Right atrium auricular region (tissue), 2 donors: ENCODE data around the gene IL4I1. TPM values are rescaled to one million over a fixed set of nuclear protein-coding genes. Genes with fewer than 3 reads are reported as not detected.

Experiments used
- DNase-seq: peaks from one replicate; pipeline ENCODE4 v3.0.0-alpha.2; 2019; ENCODE audit warnings: low spot score
- H3K27ac ChIP-seq, 2 donors: fragments of 200-600 bp; sonication (generic); 1 replicate in 1 of 2; 2 replicates in 1 of 2; pipeline ENCODE4 v1.5.1; 2016 to 2019
- H3K27me3 ChIP-seq, 2 donors: fragments of 200-600 bp; sonication (generic); one replicate each; pipeline versions ENCODE4 v1.5.1 to v1.6.0; 2017 to 2019
- H3K36me3 ChIP-seq: fragments of 200-600 bp; sonication (generic); one replicate; pipeline ENCODE4 v1.5.1; 2016
- H3K4me1 ChIP-seq, 2 donors: fragments of 200-600 bp; sonication (generic); one replicate each; pipeline versions ENCODE4 v1.5.1 to v1.6.0; 2017 to 2019
- H3K4me3 ChIP-seq, 2 donors: fragments of 200-600 bp; sonication (generic); 1 replicate in 1 of 2; 2 replicates in 1 of 2; pipeline ENCODE4 v1.5.1; 2017 to 2019; ENCODE audit warnings: mild to moderate bottlenecking in 1 of 2, moderate library complexity in 1 of 2
- H3K9me3 ChIP-seq, 2 donors: fragments of 200-600 bp; sonication (generic); one replicate each; pipeline ENCODE4 v1.5.1; 2019
- total RNA-seq, 2 donors: library from RNA; depleted of rRNA; stranded (reverse); fragments of >200 nt; gene quantifications; one replicate each; pipeline ENCODE4 v1.1.0, GENCODE V29; 2016
- TF ChIP-seq, protein P1 (sequence below), 2 donors: fragments of 200-600 bp; sonication (generic); IDR thresholded peaks; one replicate each; pipeline ENCODE4 v1.5.1; 2019; ENCODE audit warnings: antibody characterized with exemption in 2 of 2

The IL4I1 gene
- total RNA-seq, 2 donors from 2014 or later, result 0.43 TPM; not detected in 1

DNA sequence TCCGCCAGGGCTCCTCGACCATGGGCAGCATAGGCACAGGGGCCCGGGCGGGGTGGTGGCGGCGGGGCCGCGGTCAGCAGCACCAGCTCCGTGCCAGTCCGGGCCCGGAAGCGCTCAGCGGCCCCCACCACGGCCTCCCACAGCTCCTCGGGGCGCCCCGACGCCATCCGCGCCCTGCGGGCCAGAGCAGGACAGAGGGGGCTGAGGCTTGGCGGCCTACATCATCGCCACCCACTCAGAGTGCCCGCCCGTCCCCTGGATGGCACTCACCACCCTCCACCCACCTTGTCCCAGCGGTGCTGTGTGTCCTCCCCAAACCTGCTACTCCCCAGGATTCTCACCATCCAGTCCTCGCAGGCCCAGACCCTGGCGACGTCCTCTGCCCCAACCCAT is 23.6 kb downstream of the IL4I1 start:
- Histone ChIP-seq H3K4me1 (peaks cover 0 to 39% of the 10 kb centered on the region in 2 donors), H3K9me3 (no peaks in the 10 kb centered on the region), H3K36me3 (peaks cover 8% of the 10 kb centered on the region), H3K4me3 (no peak overlapping the region), H3K27ac (no peak overlapping the region), H3K27me3 (no peaks in the 10 kb centered on the region)
- TF ChIP-seq, protein P1, sequence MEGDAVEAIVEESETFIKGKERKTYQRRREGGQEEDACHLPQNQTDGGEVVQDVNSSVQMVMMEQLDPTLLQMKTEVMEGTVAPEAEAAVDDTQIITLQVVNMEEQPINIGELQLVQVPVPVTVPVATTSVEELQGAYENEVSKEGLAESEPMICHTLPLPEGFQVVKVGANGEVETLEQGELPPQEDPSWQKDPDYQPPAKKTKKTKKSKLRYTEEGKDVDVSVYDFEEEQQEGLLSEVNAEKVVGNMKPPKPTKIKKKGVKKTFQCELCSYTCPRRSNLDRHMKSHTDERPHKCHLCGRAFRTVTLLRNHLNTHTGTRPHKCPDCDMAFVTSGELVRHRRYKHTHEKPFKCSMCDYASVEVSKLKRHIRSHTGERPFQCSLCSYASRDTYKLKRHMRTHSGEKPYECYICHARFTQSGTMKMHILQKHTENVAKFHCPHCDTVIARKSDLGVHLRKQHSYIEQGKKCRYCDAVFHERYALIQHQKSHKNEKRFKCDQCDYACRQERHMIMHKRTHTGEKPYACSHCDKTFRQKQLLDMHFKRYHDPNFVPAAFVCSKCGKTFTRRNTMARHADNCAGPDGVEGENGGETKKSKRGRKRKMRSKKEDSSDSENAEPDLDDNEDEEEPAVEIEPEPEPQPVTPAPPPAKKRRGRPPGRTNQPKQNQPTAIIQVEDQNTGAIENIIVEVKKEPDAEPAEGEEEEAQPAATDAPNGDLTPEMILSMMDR (IDR thresholded peaks at IDR 0.05), result no peak
- DNase-seq, result no peak

DNA sequence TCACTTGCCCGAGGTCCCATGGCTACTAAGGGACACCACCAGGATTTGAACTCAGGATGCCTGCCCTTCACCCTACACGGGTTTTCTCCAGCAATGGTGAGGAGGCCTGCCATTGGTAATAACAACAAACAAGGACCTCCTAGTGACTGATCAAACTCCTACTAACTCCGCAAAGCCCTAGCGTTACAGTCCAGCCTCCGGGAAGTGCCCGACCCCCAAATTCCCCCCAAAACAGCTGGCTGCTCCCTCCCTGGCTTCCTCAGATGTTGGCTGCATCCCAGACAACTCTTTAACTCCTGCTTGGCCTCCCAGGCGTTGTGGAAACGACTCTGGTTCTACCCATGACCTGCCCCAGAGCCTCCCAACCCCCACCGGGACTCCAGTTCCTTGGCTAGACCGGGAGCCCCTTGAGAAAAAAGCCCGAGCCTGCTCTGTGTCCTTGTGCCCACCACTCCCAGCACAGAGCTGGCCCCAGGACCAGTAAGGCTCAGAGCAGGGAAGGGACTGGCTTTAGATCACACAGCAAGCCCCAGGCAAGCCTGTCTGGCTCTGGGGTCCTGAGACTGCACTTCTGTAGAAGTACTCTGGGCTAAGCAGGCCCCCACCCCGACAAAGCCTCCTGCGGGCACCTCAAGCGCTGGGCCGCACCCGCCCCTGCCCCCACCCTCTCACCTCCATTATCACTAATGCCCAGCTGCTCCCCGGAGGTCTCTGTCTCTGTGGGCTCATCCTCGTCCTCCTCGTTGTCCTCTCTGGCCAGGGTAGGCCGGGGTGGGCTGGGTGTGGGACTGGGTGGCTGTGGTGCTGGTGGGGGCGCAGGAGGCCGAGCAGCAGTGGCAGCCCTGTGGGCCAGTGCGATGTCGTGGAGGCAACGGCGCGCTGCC is 24.2 kb downstream of the IL4I1 start:
- peaks cover 8% of the 10 kb centered on the region for H3K36me3 ChIP-seq
- no peaks in the 10 kb centered on the region for H3K9me3 ChIP-seq
- H3K4me3 ChIP-seq, result no peak overlapping the region
- TF ChIP-seq, protein P1 (IDR thresholded peaks at IDR 0.05), result no peak
- no peak overlapping the region for H3K27ac ChIP-seq
- H3K27me3 ChIP-seq, result no peaks in the 10 kb centered on the region
- DNase-seq, result no peak
- H3K4me1 ChIP-seq, result peaks cover 0 to 43% of the 10 kb centered on the region in 2 donors

DNA sequence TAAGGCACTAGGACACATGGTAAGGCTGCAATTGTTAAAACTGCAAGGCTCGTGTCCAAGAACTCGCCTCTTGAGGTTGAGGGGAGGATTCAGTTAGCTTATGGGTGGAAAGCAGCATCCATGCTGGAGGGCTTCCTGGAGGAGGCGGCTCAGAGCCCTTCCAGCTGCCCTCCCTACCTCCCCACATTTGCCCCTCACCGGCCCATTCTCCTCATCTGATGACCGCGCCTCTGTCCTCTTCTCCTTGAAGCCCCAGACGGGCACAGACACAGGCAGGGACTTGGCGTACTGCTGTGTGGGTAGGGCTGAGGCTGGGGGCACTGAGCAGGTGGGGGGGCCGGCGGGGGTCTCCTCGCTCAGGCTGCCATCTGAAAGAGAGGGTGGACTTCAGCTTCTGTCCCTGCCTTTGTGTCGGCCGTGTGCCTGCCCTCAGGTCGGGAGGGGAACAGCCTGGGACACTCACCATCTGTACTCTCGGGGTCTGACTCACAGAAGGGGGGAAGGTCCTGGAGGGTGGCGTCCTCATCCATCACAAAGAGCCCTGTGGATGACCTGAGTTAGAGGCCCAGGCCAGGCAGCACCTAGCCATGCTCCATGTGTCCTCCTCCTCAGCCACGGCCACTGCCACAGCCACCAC is 25.2 kb downstream of the IL4I1 start:
- H3K27ac ChIP-seq, result no peak overlapping the region
- no peak for DNase-seq

DNA sequence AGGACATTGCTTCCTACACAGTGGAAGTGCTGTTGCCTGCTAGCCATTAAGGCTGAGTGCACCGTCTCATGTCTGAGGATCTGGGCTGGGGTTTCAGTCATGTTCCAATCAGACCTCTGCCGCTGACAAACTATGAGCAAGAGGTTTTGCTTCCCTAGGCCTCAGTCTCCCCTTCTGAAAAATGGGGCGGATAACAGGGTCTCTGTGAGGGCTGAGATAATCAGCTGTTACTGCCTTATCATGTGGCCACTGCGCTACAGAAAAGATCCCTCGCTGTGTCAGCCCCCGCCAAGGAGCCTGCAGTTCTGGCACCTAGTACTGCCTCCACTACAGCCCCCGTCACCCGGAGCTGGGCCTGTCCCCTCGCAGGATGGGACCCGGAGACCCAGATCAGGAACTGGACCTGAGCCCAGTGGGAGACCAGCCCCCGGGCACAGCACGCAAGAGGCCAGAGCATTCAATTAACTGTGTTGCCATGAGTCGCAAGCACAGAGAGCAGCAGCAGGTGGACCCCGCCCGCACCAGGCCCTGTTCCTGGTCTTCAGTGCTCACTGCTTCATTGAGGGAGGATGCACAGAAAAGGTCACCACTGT is 26.3 kb downstream of the IL4I1 start:
- H3K27me3 ChIP-seq, result no peaks in the 10 kb centered on the region
- H3K27ac ChIP-seq, result peak overlapping the region; percentile 86 to 96
- TF ChIP-seq, protein P1 (IDR thresholded peaks at IDR 0.05), result no peak
- peaks cover 0 to 54% of the 10 kb centered on the region in 2 donors for H3K4me1 ChIP-seq
- peaks cover 8% of the 10 kb centered on the region for H3K36me3 ChIP-seq
- H3K4me3 ChIP-seq, result peak overlapping the region; percentile 40 to 59
- DNase-seq, result no peak
- H3K9me3 ChIP-seq, result no peaks in the 10 kb centered on the region

More for the DNA sequence above, 25.2 kb downstream of the IL4I1 start:
- Histone ChIP-seq H3K27me3 (no peaks in the 10 kb centered on the region), H3K9me3 (no peaks in the 10 kb centered on the region), H3K4me1 (peaks cover 0 to 48% of the 10 kb centered on the region in 2 donors), H3K36me3 (peaks cover 8% of the 10 kb centered on the region), H3K4me3 (no peak overlapping the region)
- TF ChIP-seq, protein P1 (IDR thresholded peaks at IDR 0.05), result no peak

DNA sequence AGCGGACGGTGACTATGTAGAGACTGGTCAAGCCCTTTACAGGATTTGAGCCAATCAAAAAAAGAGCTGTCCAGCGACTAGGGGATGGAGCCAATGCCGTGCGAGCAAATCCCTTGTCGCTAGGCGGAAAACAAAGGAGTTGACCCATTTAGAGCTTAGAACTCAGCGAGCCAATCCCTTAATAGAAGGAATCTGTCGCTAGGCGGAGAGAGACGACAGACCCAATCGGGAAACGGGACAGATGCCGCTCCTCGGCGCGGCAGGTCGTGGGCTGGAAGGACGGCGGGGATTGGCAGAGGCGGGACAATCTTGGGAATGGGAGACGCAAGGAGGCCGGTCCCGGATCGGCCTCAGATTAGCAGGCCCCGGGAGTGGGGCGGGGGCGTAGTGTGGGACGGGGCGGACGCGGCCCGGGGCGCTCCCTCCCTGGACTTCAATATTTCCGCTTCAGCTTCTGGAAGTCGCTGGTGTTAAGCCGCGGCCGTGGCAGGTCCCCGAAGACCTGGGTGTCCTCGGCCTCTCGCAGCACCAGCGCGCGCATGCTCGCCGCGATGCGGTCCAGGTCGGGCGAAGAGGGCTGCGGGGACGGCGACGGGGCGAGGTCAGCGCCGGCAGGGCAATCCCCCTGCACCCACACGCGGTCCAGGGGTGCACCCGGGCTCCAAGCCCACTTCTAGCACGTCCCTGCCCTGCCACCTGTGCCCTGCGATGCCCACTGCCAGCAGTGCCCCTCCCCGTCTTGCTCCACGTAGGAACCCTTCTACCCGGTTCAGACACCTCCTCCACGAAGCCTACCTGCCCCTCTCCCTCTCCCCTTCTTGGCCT is 27.0 kb downstream of the IL4I1 start:
- Histone ChIP-seq H3K4me3 (peak overlapping the region; percentile 40 to 59), H3K36me3 (peaks cover 10% of the 10 kb centered on the region), H3K27me3 (no peaks in the 10 kb centered on the region), H3K4me1 (peaks cover 0 to 54% of the 10 kb centered on the region in 2 donors), H3K27ac (peak overlapping the region; percentile 90 to 96), H3K9me3 (no peaks in the 10 kb centered on the region)
- peak; percentile 99 for DNase-seq
- TF ChIP-seq, protein P1 (IDR thresholded peaks at IDR 0.05), result no peak
